Cardiac muscle cell (in vitro differentiated cells and primary cell): ENCODE measurements around the gene EPB41L2. TPM values are rescaled to one million over a fixed set of nuclear protein-coding genes. Genes with fewer than 3 reads are reported as not detected.

Experiments
- DNase-seq, 2 donors: peaks; one replicate each; pipeline versions ENCODE4 v3.0.0 to v3.0.0-alpha.2; 2010 to 2017; ENCODE audit warnings: low read depth in 1 of 2, low spot score in 1 of 2
- H3K27ac ChIP-seq: fragments of 200-600 bp; sonication (generic); 2 replicates; pipeline ENCODE4 v1.5.1; 2016
- H3K27me3 ChIP-seq: fragments of 200-600 bp; sonication (generic); 2 replicates; pipeline ENCODE4 v1.6.0; 2016; ENCODE audit warnings: control low read depth
- H3K36me3 ChIP-seq: fragments of 200-600 bp; sonication (generic); 2 replicates; pipeline ENCODE4 v1.5.1; 2016; ENCODE audit warnings: control low read depth
- H3K4me1 ChIP-seq: fragments of 200-600 bp; sonication (generic); 2 replicates; pipeline ENCODE4 v1.8.1; 2017; ENCODE audit warnings: low read depth, mild to moderate bottlenecking, mixed run types
- H3K4me3 ChIP-seq: fragments of 200-600 bp; sonication (generic); 2 replicates; pipeline ENCODE4 v1.5.1; 2016; ENCODE audit warnings: mild to moderate bottlenecking
- H3K9me3 ChIP-seq: fragments of 200-600 bp; sonication (generic); 2 replicates; pipeline ENCODE4 v1.5.1; 2017; ENCODE audit warnings: low read depth, mild to moderate bottlenecking, control low read depth
- polyA plus RNA-seq: library from polyadenylated mRNA; unstranded; fragments of >200 nt; fragmentation: Nextera tagmentation; extraction: Ambion mirVana; gene quantifications from 2 replicates; pipeline ENCODE4 v1.2.1, GENCODE V29; 2016
- total RNA-seq: library from RNA; depleted of rRNA; stranded (reverse); fragments of >200 nt; gene quantifications from 2 replicates; pipeline ENCODE4 v1.2.3, GENCODE V29; 2016
- TF ChIP-seq, protein P1 (sequence below): IDR thresholded peaks from 2 replicates; pipeline ENCODE4 v1.5.1; 2012; ENCODE audit warnings: low read depth, mild to moderate bottlenecking, low read length

EPB41L2 gene
- total and polyA plus RNA-seq, 2 experiments from 2014 or later, result 11.0 to 24.0 TPM

DNA sequence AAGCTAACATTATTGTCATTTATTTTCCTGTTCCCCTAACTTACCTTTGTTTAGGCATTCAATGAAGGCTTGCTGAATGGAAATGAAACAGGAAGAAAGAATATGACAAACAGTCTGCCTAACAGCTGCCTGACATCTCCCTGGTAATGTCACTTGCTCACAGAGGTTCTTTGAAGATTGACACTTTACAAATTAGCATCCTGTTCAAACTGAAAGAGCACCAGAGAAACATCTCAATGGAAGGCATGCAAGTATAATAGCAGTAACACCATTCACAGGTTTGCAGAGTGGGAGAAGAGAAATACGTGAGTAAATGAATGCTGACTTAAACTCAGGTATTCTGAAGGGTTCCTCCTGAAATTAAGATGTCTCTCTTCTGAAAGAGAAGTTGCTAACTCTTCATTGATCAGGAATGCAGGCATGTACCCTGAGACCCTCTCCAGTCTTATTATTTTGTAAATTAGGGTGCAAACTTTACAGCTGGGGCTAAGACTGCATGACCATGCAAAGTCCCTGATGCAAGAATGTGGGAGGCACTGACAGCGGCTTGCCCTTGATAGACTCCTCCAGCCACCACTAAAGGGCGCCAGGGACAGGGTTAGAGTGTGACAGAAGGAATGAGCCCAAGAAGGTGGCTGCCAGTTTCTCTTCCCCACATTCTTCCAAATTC, 237.1 kb downstream of the EPB41L2 start:
- Histone ChIP-seq H3K27me3 (no peaks in the 10 kb centered on the region), H3K9me3 (no peaks in the 10 kb centered on the region), H3K27ac (no peak overlapping the region), H3K4me3 (no peak overlapping the region), H3K4me1 (no peaks in the 10 kb centered on the region), H3K36me3 (no peaks in the 10 kb centered on the region)
- no peak for DNase-seq
- TF ChIP-seq, protein P1, sequence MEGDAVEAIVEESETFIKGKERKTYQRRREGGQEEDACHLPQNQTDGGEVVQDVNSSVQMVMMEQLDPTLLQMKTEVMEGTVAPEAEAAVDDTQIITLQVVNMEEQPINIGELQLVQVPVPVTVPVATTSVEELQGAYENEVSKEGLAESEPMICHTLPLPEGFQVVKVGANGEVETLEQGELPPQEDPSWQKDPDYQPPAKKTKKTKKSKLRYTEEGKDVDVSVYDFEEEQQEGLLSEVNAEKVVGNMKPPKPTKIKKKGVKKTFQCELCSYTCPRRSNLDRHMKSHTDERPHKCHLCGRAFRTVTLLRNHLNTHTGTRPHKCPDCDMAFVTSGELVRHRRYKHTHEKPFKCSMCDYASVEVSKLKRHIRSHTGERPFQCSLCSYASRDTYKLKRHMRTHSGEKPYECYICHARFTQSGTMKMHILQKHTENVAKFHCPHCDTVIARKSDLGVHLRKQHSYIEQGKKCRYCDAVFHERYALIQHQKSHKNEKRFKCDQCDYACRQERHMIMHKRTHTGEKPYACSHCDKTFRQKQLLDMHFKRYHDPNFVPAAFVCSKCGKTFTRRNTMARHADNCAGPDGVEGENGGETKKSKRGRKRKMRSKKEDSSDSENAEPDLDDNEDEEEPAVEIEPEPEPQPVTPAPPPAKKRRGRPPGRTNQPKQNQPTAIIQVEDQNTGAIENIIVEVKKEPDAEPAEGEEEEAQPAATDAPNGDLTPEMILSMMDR, result no peak

DNA sequence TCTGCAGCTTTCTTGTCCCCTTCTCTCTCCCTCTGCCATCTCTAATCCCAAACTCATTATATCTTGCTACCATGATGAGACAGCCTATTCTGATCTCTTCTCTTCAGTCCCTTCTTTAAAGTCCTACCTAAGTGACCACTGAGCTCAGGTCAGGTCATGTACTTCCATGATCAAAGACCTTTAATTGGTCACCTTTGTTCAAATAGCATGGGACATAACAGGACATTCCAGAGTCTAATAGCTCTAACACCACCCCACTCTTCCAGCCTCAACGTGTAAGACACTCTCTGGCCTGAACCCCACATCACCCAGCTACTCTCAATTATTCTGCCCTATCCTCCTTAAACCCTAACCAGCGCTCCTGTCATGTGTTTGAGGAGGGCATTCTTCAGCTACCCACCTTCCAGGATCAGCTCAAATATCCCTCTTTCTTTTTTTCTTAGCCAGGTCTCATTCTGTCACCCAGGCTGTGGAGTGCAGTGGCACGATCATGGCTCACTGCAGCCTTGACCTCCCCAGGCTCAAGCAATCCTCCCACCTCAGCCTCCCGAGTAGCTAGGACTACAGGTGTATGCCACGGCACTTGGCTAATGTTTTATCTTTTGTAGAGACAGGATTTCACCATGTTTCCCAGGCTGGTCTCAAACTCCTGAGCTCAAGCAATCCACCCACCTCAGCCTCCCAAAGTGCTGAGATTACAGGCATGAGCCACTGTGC, 237.9 kb downstream of the EPB41L2 start:
- TF ChIP-seq, protein P1, result no peak
- Histone ChIP-seq H3K27me3 (no peaks in the 10 kb centered on the region), H3K4me1 (no peaks in the 10 kb centered on the region), H3K27ac (no peak overlapping the region), H3K9me3 (no peaks in the 10 kb centered on the region), H3K36me3 (no peaks in the 10 kb centered on the region), H3K4me3 (no peak overlapping the region)
- DNase-seq, result no peak

DNA sequence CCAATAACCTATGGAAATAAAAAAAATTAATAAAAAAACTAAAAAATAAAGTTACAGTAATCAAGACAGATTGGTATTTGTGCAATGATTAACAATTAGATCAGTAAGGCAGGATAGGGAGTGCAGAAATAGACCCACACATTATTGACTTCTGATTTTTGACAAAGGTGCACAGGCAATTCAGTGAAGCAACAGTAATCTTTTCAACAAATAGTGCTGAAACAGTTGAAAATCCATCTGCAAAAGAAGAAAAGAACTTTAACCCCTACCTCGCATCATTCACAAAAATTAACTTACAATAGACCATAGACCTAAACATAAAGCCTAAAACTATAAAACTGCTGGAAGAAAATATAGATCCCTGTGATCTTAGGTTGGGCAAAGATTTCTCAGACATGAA, 240.3 kb downstream of the EPB41L2 start:
- no peaks in the 10 kb centered on the region for H3K9me3 ChIP-seq
- H3K36me3 ChIP-seq, result no peaks in the 10 kb centered on the region
- DNase-seq, result no peak
- H3K27ac ChIP-seq, result no peak overlapping the region
- TF ChIP-seq, protein P1, result no peak
- no peaks in the 10 kb centered on the region for H3K27me3 ChIP-seq
- no peaks in the 10 kb centered on the region for H3K4me1 ChIP-seq
- H3K4me3 ChIP-seq, result no peak overlapping the region

DNA sequence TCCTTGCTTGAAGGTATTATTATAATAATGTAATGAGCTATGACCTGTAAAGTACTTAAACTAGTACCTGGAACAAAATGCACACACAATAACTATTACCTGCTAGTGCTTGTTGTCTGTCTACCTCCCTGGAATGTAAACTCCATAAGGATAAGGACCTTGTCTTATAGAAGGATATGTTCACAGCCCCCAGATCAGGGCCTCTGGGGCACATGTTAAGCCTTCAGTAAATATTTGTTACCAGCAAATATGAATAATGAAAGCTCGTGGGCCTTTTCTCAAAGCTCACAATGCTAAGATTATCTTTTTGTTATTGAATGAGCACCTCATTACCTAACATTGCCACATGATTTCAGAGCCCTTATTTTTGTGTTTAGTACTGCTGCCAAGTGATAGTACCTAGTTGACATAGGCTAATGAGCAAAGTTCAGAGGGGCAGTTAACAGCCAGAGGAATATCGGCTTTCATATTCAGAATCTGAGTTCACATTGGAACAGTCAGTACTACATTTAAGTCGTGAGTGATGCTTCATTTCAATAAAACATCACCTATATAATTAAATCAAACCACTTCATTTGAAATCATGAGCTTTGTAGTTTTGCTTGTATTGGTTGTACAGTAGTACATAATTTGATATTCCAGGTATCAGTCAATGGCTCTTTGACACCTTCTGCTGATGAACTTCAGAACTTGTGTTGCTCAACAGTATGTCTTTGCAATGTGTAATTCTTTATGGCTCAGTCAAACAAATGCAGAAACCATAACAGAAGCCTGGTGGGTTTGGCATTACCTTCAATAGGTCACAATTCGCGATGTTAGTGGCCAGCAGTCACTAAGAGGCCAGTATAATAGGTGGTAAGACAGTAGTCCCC, 247.6 kb downstream of the EPB41L2 start:
- TF ChIP-seq, protein P1, result no peak
- Histone ChIP-seq H3K9me3 (no peaks in the 10 kb centered on the region), H3K36me3 (no peaks in the 10 kb centered on the region), H3K4me3 (no peak overlapping the region), H3K4me1 (no peaks in the 10 kb centered on the region), H3K27me3 (no peaks in the 10 kb centered on the region), H3K27ac (no peak overlapping the region)
- no peak for DNase-seq

DNA sequence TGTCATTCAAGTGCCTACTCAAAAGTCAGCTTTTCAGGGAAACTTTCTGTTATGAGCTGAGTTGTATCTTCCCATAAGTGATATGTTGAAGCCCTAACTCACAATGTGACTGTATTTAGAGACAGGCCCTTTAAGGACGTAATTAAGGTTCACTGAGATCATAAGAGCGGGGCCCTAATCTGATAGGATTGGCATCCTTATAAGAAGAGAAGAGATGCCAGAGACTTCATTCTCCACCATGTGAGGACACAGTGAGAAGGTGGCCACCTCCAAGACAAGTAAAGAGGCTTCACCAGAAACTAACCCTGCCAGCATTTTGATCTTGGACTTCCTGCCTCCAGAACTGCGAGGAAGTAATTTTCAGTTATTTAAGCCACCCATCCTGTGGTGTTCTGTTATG, 248.5 kb downstream of the EPB41L2 start:
- H3K27me3 ChIP-seq, result no peaks in the 10 kb centered on the region
- H3K27ac ChIP-seq, result no peak overlapping the region
- no peaks in the 10 kb centered on the region for H3K4me1 ChIP-seq
- H3K36me3 ChIP-seq, result no peaks in the 10 kb centered on the region
- DNase-seq, result no peak
- TF ChIP-seq, protein P1, result no peak
- H3K9me3 ChIP-seq, result no peaks in the 10 kb centered on the region
- no peak overlapping the region for H3K4me3 ChIP-seq
